Measurements from ENCODE around the gene CRYGS.

CRYGS gene

GRCh38 chr3:186493525-186494255 lies 50.5 kb downstream of the CRYGS start:
- DNase-seq (ENCODE audit: low spot score), result no peak

DNA sequence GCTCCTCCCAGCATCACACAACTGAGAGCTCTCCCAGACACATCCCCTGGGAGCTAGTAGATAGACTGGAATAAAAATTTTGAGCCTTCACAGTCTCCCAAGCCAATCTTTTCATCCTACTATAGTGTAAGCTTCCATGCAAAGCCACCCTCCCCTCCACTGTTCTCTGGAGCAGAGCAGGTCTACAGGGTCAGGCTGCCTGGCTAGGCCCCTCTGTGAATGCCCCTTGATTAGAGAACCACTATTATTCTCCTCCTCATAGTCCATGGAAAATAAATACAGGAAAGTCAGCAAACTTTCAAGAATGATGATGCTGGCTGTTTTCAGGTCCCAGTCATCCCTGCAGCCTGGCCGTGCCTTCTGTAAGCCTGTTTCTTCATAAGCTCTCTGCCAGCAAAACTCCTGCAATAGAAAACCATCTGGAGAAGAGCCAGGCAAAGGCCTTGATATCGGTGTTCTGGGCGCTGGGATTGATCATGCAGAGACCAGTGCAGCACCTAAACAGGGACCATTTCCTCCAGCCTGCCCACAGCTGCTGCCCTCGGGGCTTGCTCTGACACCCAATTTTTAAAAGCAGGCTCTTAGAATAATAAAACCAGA lies 51.7 kb downstream of the CRYGS start:
- DNase-seq (ENCODE audit: low spot score), result no peak

DNA sequence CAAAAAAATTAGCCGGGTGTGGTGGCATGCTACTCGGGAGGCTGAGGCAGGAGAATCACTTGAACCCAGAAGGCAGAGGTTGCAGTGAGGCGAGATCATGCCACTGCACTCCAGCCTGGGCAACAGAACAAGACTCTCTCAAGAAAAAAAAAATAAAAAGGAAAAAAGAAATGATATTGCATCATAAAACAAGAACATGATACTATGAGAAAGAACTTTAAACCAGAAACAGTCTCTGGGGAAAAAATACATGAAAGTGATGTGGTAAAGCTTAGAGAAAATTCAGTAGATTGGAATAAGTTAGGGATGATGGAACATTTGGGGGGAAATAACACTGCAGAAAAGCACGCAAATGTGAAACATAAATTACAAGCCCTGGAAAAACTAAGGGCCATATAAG lies 54.7 kb downstream of the CRYGS start:
- no peak for DNase-seq (ENCODE audit: low spot score)

All from HuH-7 (cell line).